Endothelial cell (in vitro differentiated cells): ENCODE results near the gene CLK3. TPM values are rescaled to one million over a fixed set of nuclear protein-coding genes. Genes with fewer than 3 reads are reported as not detected.

Source experiments
- DNase-seq: peaks from one replicate; pipeline ENCODE4 v3.0.0; 2021; ENCODE audit warnings: low spot score
- H3K27ac Mint-ChIP-seq: one replicate; pipeline ENCODE4 v1.8.0; 2021; ENCODE audit warnings: mixed read lengths, inconsistent platforms; ENCODE audit not compliant: unreplicated experiment
- H3K27me3 Mint-ChIP-seq: one replicate; pipeline ENCODE4 v1.8.0; 2021; ENCODE audit warnings: mild to moderate bottlenecking, moderate library complexity, mixed read lengths, inconsistent platforms; ENCODE audit not compliant: unreplicated experiment
- H3K36me3 Mint-ChIP-seq: one replicate; pipeline ENCODE4 v1.8.0; 2021; ENCODE audit warnings: mild to moderate bottlenecking, low read depth, mixed read lengths, inconsistent platforms; ENCODE audit not compliant: unreplicated experiment
- H3K4me1 Mint-ChIP-seq: one replicate; pipeline ENCODE4 v1.8.0; 2021; ENCODE audit warnings: mild to moderate bottlenecking, mixed read lengths, inconsistent platforms; ENCODE audit not compliant: unreplicated experiment
- H3K4me3 Mint-ChIP-seq: one replicate; pipeline ENCODE4 v1.8.0; 2021; ENCODE audit warnings: mild to moderate bottlenecking, mixed read lengths, inconsistent platforms; ENCODE audit not compliant: unreplicated experiment
- H3K9me3 Mint-ChIP-seq: one replicate; pipeline ENCODE4 v1.8.0; 2021; ENCODE audit warnings: mixed read lengths, inconsistent platforms; ENCODE audit not compliant: unreplicated experiment
- CTCF ChIP-seq: fragments of 200-600 bp; sonication (generic); IDR thresholded peaks from one replicate; pipeline ENCODE4 v1.5.0; 2021; ENCODE audit warnings: antibody characterized with exemption; ENCODE audit not compliant: unreplicated experiment
- total RNA-seq: library from RNA; stranded (reverse); fragmentation: NEBNext Ultra II Directional; extraction: Animal tissue kit (Norgen Biotek cat#: 25700); gene quantifications from one replicate; pipeline ENCODE4 v1.2.1, GENCODE V29; 2021; ENCODE audit not compliant: unreplicated experiment

Gene CLK3
- total RNA-seq, 1 donor from 2014 or later, result 81.7 TPM

- DNase-seq, result no peak
These were observed 21.3 kb downstream of the CLK3 start for GRCh38 chr15:74636984-74637383.

DNA sequence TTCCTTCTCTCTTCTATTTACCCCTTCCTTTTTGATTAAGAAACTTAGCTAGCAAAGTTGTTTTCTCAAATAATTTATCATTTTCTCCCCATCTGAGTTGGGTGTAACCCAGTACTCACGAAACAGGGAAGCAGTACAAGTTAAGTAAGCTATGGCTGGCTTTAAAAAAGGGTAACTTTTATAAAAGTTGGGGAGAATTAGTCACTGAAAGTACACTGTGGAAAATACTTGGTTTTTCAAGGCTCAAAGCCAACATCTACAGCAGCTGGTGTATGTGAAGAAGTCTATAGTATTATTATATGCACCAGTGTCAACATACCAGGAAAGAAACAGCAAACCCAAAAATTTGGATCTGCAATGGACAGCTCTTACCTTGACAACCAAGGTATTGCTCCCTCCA, 25.5 kb downstream of the CLK3 start:
- no peak for TF ChIP-seq CTCF
- H3K27ac Mint-ChIP-seq, result peak overlapping the region; percentile 80
- H3K4me1 Mint-ChIP-seq, result peaks cover 54% of the 10 kb centered on the region
- DNase-seq, result no peak
- no peaks in the 10 kb centered on the region for H3K9me3 Mint-ChIP-seq
- no peak overlapping the region for H3K4me3 Mint-ChIP-seq
- peaks cover 36% of the 10 kb centered on the region for H3K36me3 Mint-ChIP-seq
- H3K27me3 Mint-ChIP-seq, result peaks cover 4% of the 10 kb centered on the region

More at GRCh38 chr15:74636984-74637383, 21.3 kb downstream of the CLK3 start:
- TF ChIP-seq CTCF, result no peak
- Mint-ChIP-seq H3K27me3 (peaks cover 2% of the 10 kb centered on the region), H3K9me3 (no peaks in the 10 kb centered on the region), H3K36me3 (peaks cover 56% of the 10 kb centered on the region), H3K4me3 (no peak overlapping the region), H3K4me1 (peaks cover 36% of the 10 kb centered on the region), H3K27ac (no peak overlapping the region)

GRCh38 chr15:74642348-74642733, 26.7 kb downstream of the CLK3 start:
- no peak for DNase-seq
- peaks cover 52% of the 10 kb centered on the region for H3K4me1 Mint-ChIP-seq
- TF ChIP-seq CTCF, result no peak
- peaks cover 4% of the 10 kb centered on the region for H3K27me3 Mint-ChIP-seq
- H3K27ac Mint-ChIP-seq, result peak overlapping the region; percentile 77
- H3K9me3 Mint-ChIP-seq, result no peaks in the 10 kb centered on the region
- H3K4me3 Mint-ChIP-seq, result no peak overlapping the region
- H3K36me3 Mint-ChIP-seq, result peaks cover 28% of the 10 kb centered on the region

- no peak for DNase-seq
- TF ChIP-seq CTCF, result no peak
- H3K4me3 Mint-ChIP-seq, result peak overlapping the region; percentile 53
- H3K9me3 Mint-ChIP-seq, result no peaks in the 10 kb centered on the region
- H3K27ac Mint-ChIP-seq, result peak overlapping the region; percentile 72
- H3K4me1 Mint-ChIP-seq, result peaks cover 50% of the 10 kb centered on the region
- peaks cover 4% of the 10 kb centered on the region for H3K27me3 Mint-ChIP-seq
- H3K36me3 Mint-ChIP-seq, result peaks cover 25% of the 10 kb centered on the region
These were observed 27.4 kb downstream of the CLK3 start for GRCh38 chr15:74642734-74643664.

DNA sequence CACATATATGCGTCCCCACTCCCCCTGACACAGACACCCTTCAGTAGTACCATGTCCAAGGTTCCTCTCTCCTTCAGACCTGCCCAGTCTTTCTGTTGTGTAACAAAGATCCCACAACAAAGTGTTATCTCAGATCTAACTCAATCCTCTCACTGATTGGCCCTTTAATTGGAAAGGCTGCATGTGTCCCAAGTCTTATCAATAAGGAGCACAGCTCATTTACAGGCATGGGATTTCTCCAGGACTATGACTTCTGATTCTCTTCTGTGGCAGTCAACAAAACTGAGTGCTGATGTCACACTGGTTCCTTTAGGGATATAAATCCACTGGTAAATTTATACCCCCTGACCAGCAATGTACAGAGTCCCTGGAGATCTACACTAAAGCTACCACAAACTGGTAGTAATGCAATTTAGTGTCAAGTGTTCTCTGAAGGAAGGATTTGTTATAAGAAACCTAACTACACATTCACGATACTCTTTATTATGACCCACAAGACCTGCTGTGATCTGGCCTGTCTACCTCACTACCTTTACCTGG, 28.1 kb downstream of the CLK3 start:
- Mint-ChIP-seq H3K4me1 (peaks cover 56% of the 10 kb centered on the region), H3K4me3 (peak overlapping the region; percentile 53), H3K9me3 (no peaks in the 10 kb centered on the region), H3K36me3 (peaks cover 23% of the 10 kb centered on the region), H3K27me3 (peaks cover 4% of the 10 kb centered on the region), H3K27ac (peak overlapping the region; percentile 72)
- TF ChIP-seq CTCF, result no peak
- DNase-seq, result no peak
